ENCODE results near the gene ADAM12.

The ADAM12 gene

GRCh38 chr10:126372396-126372795 lies 15.9 kb downstream of the ADAM12 start:
- DNase-seq (ENCODE audit: low spot score), result no peak
- no peak for TF ChIP-seq CTCF (IDR thresholded peaks at IDR 0.05; ENCODE audit: extremely low read depth, missing control alignments)

- no peak for DNase-seq (ENCODE audit: low spot score)
- TF ChIP-seq CTCF (IDR thresholded peaks at IDR 0.05; ENCODE audit: extremely low read depth, missing control alignments), result no peak
These were observed 19.1 kb downstream of the ADAM12 start for GRCh38 chr10:126369125-126369710.

GRCh38 chr10:126357169-126357568 lies 31.1 kb downstream of the ADAM12 start:
- no peak for TF ChIP-seq CTCF (IDR thresholded peaks at IDR 0.05; ENCODE audit: extremely low read depth, missing control alignments)

GRCh38 chr10:126353666-126354065 lies 34.6 kb downstream of the ADAM12 start:
- DNase-seq (ENCODE audit: low spot score), result no peak
- no peak for TF ChIP-seq CTCF (IDR thresholded peaks at IDR 0.05; ENCODE audit: extremely low read depth, missing control alignments)

More at GRCh38 chr10:126357169-126357568, 31.1 kb downstream of the ADAM12 start:
- DNase-seq (ENCODE audit: low spot score), result no peak

- no peak for DNase-seq (ENCODE audit: low spot score)
- no peak for TF ChIP-seq CTCF (IDR thresholded peaks at IDR 0.05; ENCODE audit: extremely low read depth, missing control alignments)
These were observed 35.8 kb downstream of the ADAM12 start for GRCh38 chr10:126352453-126352852.

- no peak for TF ChIP-seq CTCF (IDR thresholded peaks at IDR 0.05; ENCODE audit: extremely low read depth, missing control alignments)
- no peak for DNase-seq (ENCODE audit: low spot score)
These were observed 37.3 kb downstream of the ADAM12 start for GRCh38 chr10:126351021-126351420.

GRCh38 chr10:126350216-126350992 lies 37.9 kb downstream of the ADAM12 start:
- DNase-seq (ENCODE audit: low spot score), result no peak
- TF ChIP-seq CTCF (IDR thresholded peaks at IDR 0.05; ENCODE audit: extremely low read depth, missing control alignments), result no peak
